Measurements from ENCODE around the gene ACKR3. TPM values are rescaled to one million over a fixed set of nuclear protein-coding genes. Genes with fewer than 3 reads are reported as not detected.
A peak's percentile ranks its signal among the peaks of the same experiment; 100 is the strongest.

Gene ACKR3
- total and polyA plus RNA-seq, 2 donors (not counting 1 experiment from before 2014, with no cell fraction given): 7.1 to 15.3 TPM

DNA sequence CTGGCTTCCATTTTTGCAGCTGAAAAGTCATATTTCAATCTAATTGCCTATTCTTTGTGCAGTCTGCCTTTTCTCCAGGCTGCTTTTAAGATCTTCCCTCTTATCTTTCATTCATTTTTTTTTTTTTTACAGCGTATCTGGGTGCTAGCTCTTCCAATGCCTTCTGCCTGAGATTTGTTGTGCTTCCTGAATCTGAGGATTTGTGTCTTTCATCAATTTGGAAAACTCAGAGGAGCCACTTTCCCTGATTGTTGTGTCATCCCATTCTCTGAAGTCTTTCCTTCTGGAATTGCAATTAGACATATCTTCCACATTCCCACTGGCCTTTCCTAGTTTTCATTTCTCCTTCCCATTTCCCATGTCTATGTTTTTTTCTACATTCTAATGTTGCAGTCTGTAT is 21.9 kb upstream of the ACKR3 start:
- no peaks in the 10 kb centered on the region for H3K36me3 ChIP-seq (replicated peaks in 1 of 2; ENCODE audit: control extremely low read depth in 1 of 2, control insufficient read depth in 1 of 2, extremely low read depth in 1 of 2, insufficient read depth in 2 of 2, low read length in 1 of 2)
- H3K79me2 ChIP-seq (ENCODE audit: control insufficient read depth, insufficient read depth, low read length): peaks cover 3% of the 10 kb centered on the region
- no peak overlapping the region for H3K9ac ChIP-seq (ENCODE audit: low read length)
- H3K27me3 Mint-ChIP-seq: no peaks in the 10 kb centered on the region
- TF ChIP-seq CTCF (IDR thresholded peaks at IDR 0.05) (no peak), EZH2 (IDR thresholded peaks at IDR 0.05; ENCODE audit: borderline replicate concordance, insufficient read depth, low read depth, low read length, poor library complexity, severe bottlenecking) (no peak)
- POLR2A ChIA-PET: interaction anchor here (1.4 to 2.7 kb wide), 2 partner anchors 9 to 11 kb away, joined by 3 to 10 read pairs; no protein-coding TSS in a partner anchor
- no peak overlapping the region for H3K4me3 Mint-ChIP-seq
- no peaks in the 10 kb centered on the region for H3K9me3 Mint-ChIP-seq (ENCODE audit: insufficient read depth)
- no CpG with 5 or more reads among the region's 1 CpG for WGBS (ENCODE audit: insufficient coverage)
- peak overlapping the region; percentile 74 for H3K4me2 ChIP-seq (replicated peaks; ENCODE audit: low read depth, low read length, poor library complexity, severe bottlenecking)
- no peaks in the 10 kb centered on the region for H4K20me1 ChIP-seq (ENCODE audit: control insufficient read depth, insufficient read depth, low read length, poor library complexity, severe bottlenecking)
- no peak overlapping the region for H3K4me3 ChIP-seq (ENCODE audit: control extremely low read depth in 1 of 5, extremely low read depth in 1 of 5, insufficient read depth in 1 of 5, low read depth in 2 of 5, low read length in 4 of 5)
- DNase-seq (no peak), ATAC-seq (ENCODE audit: low read depth) (no peak)
- H3K4me1 ChIP-seq (ENCODE audit: control insufficient read depth in 2 of 2, insufficient read depth in 2 of 2, low read length in 2 of 2): peaks cover 83 to 86% of the 10 kb centered on the region in 2 donors
- peak overlapping the region; percentile 99 for H3K27ac Mint-ChIP-seq
- no peaks in the 10 kb centered on the region for H3K9me3 ChIP-seq (ENCODE audit: control extremely low read depth in 1 of 3, control insufficient read depth in 2 of 3, insufficient read depth in 1 of 3, low read length in 2 of 3)
- intact Hi-C loops (cut with micrococcal nuclease): no loop called here
- no peaks in the 10 kb centered on the region for H3K27me3 ChIP-seq (replicated peaks in 1 of 4; ENCODE audit: control extremely low read depth in 1 of 4, control insufficient read depth in 3 of 4, insufficient read depth in 4 of 4, low read length in 3 of 4)
- CTCF ChIA-PET: interaction anchor here (2.7 to 7.9 kb wide), 3 partner anchors 10 to 35 kb away, joined by 13 to 77 read pairs (median 36); partner anchors contain the start of gene ACKR3
- no peak overlapping the region for H2AFZ ChIP-seq (ENCODE audit: insufficient read depth, low read depth, low read length, poor library complexity, severe bottlenecking)
- H3K4me1 Mint-ChIP-seq: peaks cover 90% of the 10 kb centered on the region
- H3K27ac ChIP-seq (ENCODE audit: low read length in 2 of 2): peak overlapping the region; percentile 88

DNA sequence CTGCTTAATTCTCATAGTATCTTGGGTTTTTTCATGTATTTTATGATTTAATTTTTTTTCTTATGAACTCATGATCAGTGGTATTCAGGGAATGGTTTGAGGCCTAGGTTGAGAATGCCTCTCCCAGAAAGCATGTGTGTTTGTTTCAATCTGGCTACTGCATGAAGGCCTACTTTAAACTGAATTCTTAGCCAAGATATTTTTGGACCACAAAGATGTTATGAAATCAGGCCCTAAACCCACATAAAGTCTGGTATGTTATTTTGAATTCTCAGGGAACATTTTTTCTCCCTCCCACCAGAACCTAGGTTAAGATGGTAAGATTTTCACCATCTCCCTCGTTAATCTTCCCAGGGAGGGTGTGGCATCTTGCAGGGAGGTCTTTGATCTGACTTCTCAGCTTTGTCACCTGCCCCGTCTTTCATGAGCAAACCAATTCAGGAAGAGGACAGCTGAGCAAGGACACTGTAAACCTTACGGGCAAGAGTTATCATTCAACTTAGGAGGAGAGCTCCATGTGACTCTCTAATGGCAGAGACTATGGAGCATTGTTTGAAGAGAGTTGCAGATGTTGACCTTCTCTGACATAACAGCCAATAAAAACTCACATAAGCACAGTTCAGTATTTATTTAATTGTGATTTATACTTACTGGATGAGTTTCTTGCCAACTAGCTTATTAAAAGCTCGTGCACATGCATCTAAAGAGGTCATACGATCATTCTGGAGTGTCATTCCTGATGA is 21.3 kb upstream of the ACKR3 start:
- TF ChIP-seq CTCF (IDR thresholded peaks at IDR 0.05) (no peak), EZH2 (IDR thresholded peaks at IDR 0.05; ENCODE audit: borderline replicate concordance, insufficient read depth, low read depth, low read length, poor library complexity, severe bottlenecking) (no peak)
- Mint-ChIP-seq H3K27me3 (no peaks in the 10 kb centered on the region), H3K27ac (peak overlapping the region; percentile 99), H3K4me1 (peaks cover 90% of the 10 kb centered on the region), H3K4me3 (no peak overlapping the region), H3K9me3 (ENCODE audit: insufficient read depth) (no peaks in the 10 kb centered on the region)
- no peaks in the 10 kb centered on the region for H3K27me3 ChIP-seq (replicated peaks in 1 of 4; ENCODE audit: control extremely low read depth in 1 of 4, control insufficient read depth in 3 of 4, insufficient read depth in 4 of 4, low read length in 3 of 4)
- POLR2A ChIA-PET: no interaction called here
- peak overlapping the region; percentile 0 for H3K4me2 ChIP-seq (replicated peaks; ENCODE audit: low read depth, low read length, poor library complexity, severe bottlenecking)
- no peak for DNase-seq
- no peak overlapping the region for H3K4me3 ChIP-seq (ENCODE audit: control extremely low read depth in 1 of 5, extremely low read depth in 1 of 5, insufficient read depth in 1 of 5, low read depth in 2 of 5, low read length in 4 of 5)
- peaks cover 0 to under 1% (median 0%) of the 10 kb centered on the region in 3 donors for H3K9me3 ChIP-seq (ENCODE audit: control extremely low read depth in 1 of 3, control insufficient read depth in 2 of 3, insufficient read depth in 1 of 3, low read length in 2 of 3)
- no peak overlapping the region for H3K9ac ChIP-seq (ENCODE audit: low read length)
- ATAC-seq (ENCODE audit: low read depth): no peak
- no peaks in the 10 kb centered on the region for H3K36me3 ChIP-seq (replicated peaks in 1 of 2; ENCODE audit: control extremely low read depth in 1 of 2, control insufficient read depth in 1 of 2, extremely low read depth in 1 of 2, insufficient read depth in 2 of 2, low read length in 1 of 2)
- peaks cover 84 to 93% of the 10 kb centered on the region in 2 donors for H3K4me1 ChIP-seq (ENCODE audit: control insufficient read depth in 2 of 2, insufficient read depth in 2 of 2, low read length in 2 of 2)
- no peaks in the 10 kb centered on the region for H4K20me1 ChIP-seq (ENCODE audit: control insufficient read depth, insufficient read depth, low read length, poor library complexity, severe bottlenecking)
- peak overlapping the region; percentile 1 to 88 for H3K27ac ChIP-seq (ENCODE audit: low read length in 2 of 2)
- CTCF ChIA-PET: interaction anchor here (2.7 to 7.9 kb wide), 3 partner anchors 11 to 35 kb away, joined by 13 to 77 read pairs (median 36); partner anchors contain the start of gene ACKR3
- 73% methylated on average over 3 of the region's 5 CpGs for WGBS (ENCODE audit: insufficient coverage)
- no peak overlapping the region for H2AFZ ChIP-seq (ENCODE audit: insufficient read depth, low read depth, low read length, poor library complexity, severe bottlenecking)
- intact Hi-C loops (cut with micrococcal nuclease): no loop called here
- H3K79me2 ChIP-seq (ENCODE audit: control insufficient read depth, insufficient read depth, low read length): peaks cover 3% of the 10 kb centered on the region
